PC-3 (cell line): ENCODE measurements around the gene CNTNAP2. TPM values are rescaled to one million over a fixed set of nuclear protein-coding genes. Genes with fewer than 3 reads are reported as not detected.

Experiments
- ATAC-seq: fragments of 200-7000 bp; cut with Tn5 transposase; 2 replicates; pipeline ENCODE4 v1.9.1; 2020; ENCODE audit warnings: mild to moderate bottlenecking, moderate library complexity
- BruUV-seq: library from RNA; stranded (reverse); fragments of 400-500 nt; replicated peaks from 2 replicates; lab custom pipeline; 2021; lab: Mats Ljungman, UMichigan
- CTCF ChIA-PET: fragments of 300-600 bp; sonication (Branson Sonifier 250); formaldehyde crosslinking; loops from one replicate; lab custom pipeline; 2022; ENCODE audit warnings: antibody characterized with exemption; lab: Charles Lee
- POLR2A ChIA-PET: fragments of 300-600 bp; sonication (Branson Sonifier 250); formaldehyde crosslinking; loops from one replicate; lab custom pipeline; 2022; ENCODE audit warnings: antibody characterized with exemption; ENCODE audit not compliant: unreplicated experiment; lab: Charles Lee
- DNase-seq: peaks from one replicate; pipeline ENCODE4 v3.0.0-alpha.2; 2015
- H2AFZ ChIP-seq: fragments of 300-600 bp; sonication (generic); 2 replicates; pipeline ENCODE4 v1.6.0; 2016; ENCODE audit warnings: antibody characterized with exemption, low read length
- H3F3A ChIP-seq: fragments of 300-600 bp; sonication (generic); one replicate; pipeline ENCODE4 v1.6.0; 2017; ENCODE audit warnings: antibody characterized with exemption, low read length, control low read depth, mild to moderate bottlenecking; ENCODE audit not compliant: unreplicated experiment
- H3K27ac ChIP-seq: fragments of 300-600 bp; sonication (generic); 2 replicates; pipeline ENCODE4 v1.5.1; 2016; ENCODE audit warnings: mild to moderate bottlenecking, low read length
- H3K27me3 ChIP-seq: fragments of 300-600 bp; sonication (generic); 2 replicates; pipeline ENCODE4 v1.6.1; 2016; ENCODE audit warnings: low read length, mixed read lengths
- H3K36me3 ChIP-seq: fragments of 300-600 bp; sonication (generic); 2 replicates; pipeline ENCODE4 v1.6.1; 2016; ENCODE audit warnings: low read depth, mixed run types, low read length, mixed read lengths
- H3K4me1 ChIP-seq: fragments of 300-600 bp; sonication (generic); 2 replicates; pipeline ENCODE4 v1.5.1; 2016; ENCODE audit warnings: low read length; ENCODE audit not compliant: insufficient read depth
- H3K4me2 ChIP-seq: fragments of 300-600 bp; sonication (generic); 2 replicates; pipeline ENCODE4 v1.6.0; 2016; ENCODE audit warnings: low read length
- H3K4me3 ChIP-seq: fragments of 300-600 bp; sonication (generic); 2 replicates; pipeline ENCODE4 v1.5.1; 2016; ENCODE audit warnings: mild to moderate bottlenecking, low read length, mixed read lengths
- H3K79me2 ChIP-seq: fragments of 300-600 bp; sonication (generic); 2 replicates; pipeline ENCODE4 v1.6.1; 2017; ENCODE audit warnings: low read length, mixed read lengths
- H3K9ac ChIP-seq: fragments of 300-600 bp; sonication (generic); 2 replicates; pipeline ENCODE4 v1.6.0; 2016; ENCODE audit warnings: mild to moderate bottlenecking, low read length
- H3K9me2 ChIP-seq: fragments of 300-600 bp; sonication (generic); replicated peaks from 2 replicates; pipeline ENCODE4 v1.6.1; 2016; ENCODE audit warnings: mixed run types, low read length, mixed read lengths
- H3K9me3 ChIP-seq: fragments of 300-600 bp; sonication (generic); 2 replicates; pipeline ENCODE4 v1.6.1; 2016; ENCODE audit warnings: low read length, mixed read lengths
- H4K20me1 ChIP-seq: fragments of 300-600 bp; sonication (generic); 2 replicates; pipeline ENCODE4 v1.6.1; 2016; ENCODE audit warnings: low read length, mixed read lengths
- EZH2 ChIP-seq: fragments of 300-600 bp; sonication (generic); IDR thresholded peaks from one replicate; pipeline ENCODE4 v1.6.1; 2017; ENCODE audit warnings: antibody characterized with exemption, mild to moderate bottlenecking, low read length; ENCODE audit not compliant: unreplicated experiment
- EZH2phosphoT487 ChIP-seq: fragments of 300-600 bp; sonication (generic); IDR thresholded peaks from 2 replicates; pipeline ENCODE4 v1.6.1; 2018; ENCODE audit warnings: mild to moderate bottlenecking, antibody characterized with exemption, low read length, borderline replicate concordance
- intact Hi-C: fragments of 100-400 bp; cut with micrococcal nuclease; formaldehyde crosslinking; loops from 2 replicates; pipeline ENCODE4 v1.9.0; 2023
- total RNA-seq: library from RNA; depleted of rRNA; stranded (reverse); fragments of >200 nt; gene quantifications from 2 replicates; pipeline ENCODE4 v1.2.3, GENCODE V29; 2014
- TF ChIP-seq, protein P1 (sequence below): fragments of 300-600 bp; sonication (generic); conservative IDR thresholded peaks from 2 replicates; pipeline ENCODE4 v1.5.1; 2017; ENCODE audit warnings: antibody characterized with exemption, low read depth, mild to moderate bottlenecking, low read length

Gene CNTNAP2
- total RNA-seq, 1 experiment from 2014 or later, result 1.5 TPM

GRCh38 chr7:148031811-148032210 is 1915.2 kb downstream of the CNTNAP2 start:
- Histone ChIP-seq H3K4me3 (no peak overlapping the region), H3K4me2 (no peak overlapping the region), H3K9me2 (no peaks in the 10 kb centered on the region), H3K27me3 (no peaks in the 10 kb centered on the region), H3K36me3 (no peaks in the 10 kb centered on the region), H3K79me2 (no peaks in the 10 kb centered on the region), H3K4me1 (no peaks in the 10 kb centered on the region), H3K27ac (no peak overlapping the region), H3K9me3 (no peaks in the 10 kb centered on the region), H3K9ac (no peak overlapping the region), H3F3A (no peaks in the 10 kb centered on the region), H4K20me1 (no peaks in the 10 kb centered on the region), H2AFZ (no peak overlapping the region)
- DNase-seq (no peak), ATAC-seq (no peak)
- no TSS peak for BruUV-seq
- intact Hi-C loops, result no loop called here
- TF ChIP-seq EZH2, result no peak
- no peak for TF ChIP-seq EZH2phosphoT487
- TF ChIP-seq, protein P1, sequence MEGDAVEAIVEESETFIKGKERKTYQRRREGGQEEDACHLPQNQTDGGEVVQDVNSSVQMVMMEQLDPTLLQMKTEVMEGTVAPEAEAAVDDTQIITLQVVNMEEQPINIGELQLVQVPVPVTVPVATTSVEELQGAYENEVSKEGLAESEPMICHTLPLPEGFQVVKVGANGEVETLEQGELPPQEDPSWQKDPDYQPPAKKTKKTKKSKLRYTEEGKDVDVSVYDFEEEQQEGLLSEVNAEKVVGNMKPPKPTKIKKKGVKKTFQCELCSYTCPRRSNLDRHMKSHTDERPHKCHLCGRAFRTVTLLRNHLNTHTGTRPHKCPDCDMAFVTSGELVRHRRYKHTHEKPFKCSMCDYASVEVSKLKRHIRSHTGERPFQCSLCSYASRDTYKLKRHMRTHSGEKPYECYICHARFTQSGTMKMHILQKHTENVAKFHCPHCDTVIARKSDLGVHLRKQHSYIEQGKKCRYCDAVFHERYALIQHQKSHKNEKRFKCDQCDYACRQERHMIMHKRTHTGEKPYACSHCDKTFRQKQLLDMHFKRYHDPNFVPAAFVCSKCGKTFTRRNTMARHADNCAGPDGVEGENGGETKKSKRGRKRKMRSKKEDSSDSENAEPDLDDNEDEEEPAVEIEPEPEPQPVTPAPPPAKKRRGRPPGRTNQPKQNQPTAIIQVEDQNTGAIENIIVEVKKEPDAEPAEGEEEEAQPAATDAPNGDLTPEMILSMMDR, result no peak
- POLR2A ChIA-PET, result no interaction called here
- CTCF ChIA-PET, result no interaction called here

GRCh38 chr7:148035950-148036349 is 1919.3 kb downstream of the CNTNAP2 start:
- DNase-seq, result no peak
- Histone ChIP-seq H3K36me3 (no peaks in the 10 kb centered on the region), H3K9ac (no peak overlapping the region), H3K4me3 (no peak overlapping the region), H3K27ac (no peak overlapping the region), H2AFZ (no peak overlapping the region), H3K9me2 (no peaks in the 10 kb centered on the region), H3K4me1 (no peaks in the 10 kb centered on the region), H4K20me1 (no peaks in the 10 kb centered on the region), H3K27me3 (no peaks in the 10 kb centered on the region), H3F3A (no peaks in the 10 kb centered on the region), H3K4me2 (no peak overlapping the region), H3K79me2 (no peaks in the 10 kb centered on the region), H3K9me3 (no peaks in the 10 kb centered on the region)
- CTCF ChIA-PET, result no interaction called here
- BruUV-seq, result no TSS peak
- intact Hi-C loops, result no loop called here
- TF ChIP-seq EZH2 (no peak), EZH2phosphoT487 (no peak)
- TF ChIP-seq, protein P1, result no peak
- POLR2A ChIA-PET, result no interaction called here
- ATAC-seq, result no peak

DNA sequence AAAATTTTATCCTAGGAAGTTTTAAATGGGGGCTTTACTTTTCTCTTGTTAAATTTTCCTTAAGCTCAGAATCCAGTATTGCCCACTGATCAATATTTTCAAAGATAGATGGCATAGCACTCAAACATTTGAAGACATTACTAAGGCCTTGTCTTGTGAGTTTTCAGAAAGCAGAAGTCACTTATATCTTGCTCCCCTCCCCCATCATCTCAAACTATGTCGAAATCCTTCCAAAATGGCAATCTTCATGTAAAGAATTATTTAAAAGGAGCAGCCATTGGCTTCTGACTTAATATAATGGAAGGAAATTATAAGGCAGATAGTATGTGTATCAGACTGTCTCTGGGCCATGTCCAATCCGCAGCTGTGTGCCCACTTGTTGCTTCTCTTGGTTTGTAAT is 1920.4 kb downstream of the CNTNAP2 start:
- H3K27me3 ChIP-seq, result no peaks in the 10 kb centered on the region
- no peaks in the 10 kb centered on the region for H4K20me1 ChIP-seq
- H3K9ac ChIP-seq, result no peak overlapping the region
- ATAC-seq (no peak), DNase-seq (no peak)
- no peak overlapping the region for H3K4me2 ChIP-seq
- intact Hi-C loops, result no loop called here
- H3K9me2 ChIP-seq, result no peaks in the 10 kb centered on the region
- H3K9me3 ChIP-seq, result no peaks in the 10 kb centered on the region
- H3F3A ChIP-seq, result no peaks in the 10 kb centered on the region
- no peak overlapping the region for H2AFZ ChIP-seq
- ChIA-PET CTCF (no interaction called here), POLR2A (interaction anchor here (0.5 kb wide), 1 partner anchor 56 kb away, joined by 5 read pairs; no protein-coding TSS in a partner anchor)
- no TSS peak for BruUV-seq
- no peak overlapping the region for H3K27ac ChIP-seq
- H3K4me1 ChIP-seq, result no peaks in the 10 kb centered on the region
- TF ChIP-seq EZH2 (no peak), EZH2phosphoT487 (no peak)
- TF ChIP-seq, protein P1, result no peak
- no peaks in the 10 kb centered on the region for H3K36me3 ChIP-seq
- H3K4me3 ChIP-seq, result no peak overlapping the region
- H3K79me2 ChIP-seq, result no peaks in the 10 kb centered on the region
